Suprapubic skin (tissue), 3 donors: Measurements from ENCODE around the gene TCEAL7.

Experiments used
- POLR2A ChIP-seq, 2 donors: fragments of 450-650 bp; IDR thresholded peaks; one replicate each; pipeline ENCODE4 v1.6.1; 2017; ENCODE audit warnings: antibody characterized with exemption in 2 of 2, mild to moderate bottlenecking in 2 of 2, moderate library complexity in 2 of 2
- TF ChIP-seq, protein P1 (sequence below), 2 donors: fragments of 200-600 bp in 1 of 2; fragments of 450-650 bp in 1 of 2; sonication (generic) in 1 of 2; IDR thresholded peaks; one replicate each; pipeline ENCODE4 v1.5.1; 2016 to 2019; ENCODE audit warnings: antibody characterized with exemption in 2 of 2, mild to moderate bottlenecking in 1 of 2, moderate library complexity in 1 of 2

DNA sequence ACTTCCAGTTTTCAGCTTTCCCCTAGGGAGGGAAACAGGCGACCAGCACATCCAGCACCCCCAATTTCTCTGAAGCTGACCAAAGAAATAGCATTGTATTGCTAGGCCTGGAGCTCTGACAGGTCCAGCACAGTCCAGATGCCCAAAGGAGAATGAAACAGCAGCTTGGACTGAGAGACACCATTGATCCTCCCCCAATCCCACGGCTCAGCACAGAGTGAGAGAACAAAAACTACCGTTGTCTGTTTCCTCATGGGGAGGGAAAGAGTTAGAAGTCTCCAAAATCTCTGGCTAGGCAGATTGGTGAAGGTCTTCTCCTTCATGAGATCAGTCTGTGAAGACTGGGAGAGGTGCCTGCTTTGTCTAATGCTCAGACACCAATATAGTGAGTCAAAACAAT is 8.6 kb downstream of the TCEAL7 start:
- TF ChIP-seq POLR2A (IDR thresholded peaks at IDR 0.05): no peak
- TF ChIP-seq, protein P1, sequence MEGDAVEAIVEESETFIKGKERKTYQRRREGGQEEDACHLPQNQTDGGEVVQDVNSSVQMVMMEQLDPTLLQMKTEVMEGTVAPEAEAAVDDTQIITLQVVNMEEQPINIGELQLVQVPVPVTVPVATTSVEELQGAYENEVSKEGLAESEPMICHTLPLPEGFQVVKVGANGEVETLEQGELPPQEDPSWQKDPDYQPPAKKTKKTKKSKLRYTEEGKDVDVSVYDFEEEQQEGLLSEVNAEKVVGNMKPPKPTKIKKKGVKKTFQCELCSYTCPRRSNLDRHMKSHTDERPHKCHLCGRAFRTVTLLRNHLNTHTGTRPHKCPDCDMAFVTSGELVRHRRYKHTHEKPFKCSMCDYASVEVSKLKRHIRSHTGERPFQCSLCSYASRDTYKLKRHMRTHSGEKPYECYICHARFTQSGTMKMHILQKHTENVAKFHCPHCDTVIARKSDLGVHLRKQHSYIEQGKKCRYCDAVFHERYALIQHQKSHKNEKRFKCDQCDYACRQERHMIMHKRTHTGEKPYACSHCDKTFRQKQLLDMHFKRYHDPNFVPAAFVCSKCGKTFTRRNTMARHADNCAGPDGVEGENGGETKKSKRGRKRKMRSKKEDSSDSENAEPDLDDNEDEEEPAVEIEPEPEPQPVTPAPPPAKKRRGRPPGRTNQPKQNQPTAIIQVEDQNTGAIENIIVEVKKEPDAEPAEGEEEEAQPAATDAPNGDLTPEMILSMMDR (IDR thresholded peaks at IDR 0.05): no peak
